Heart right ventricle (tissue), 16 donors: ENCODE measurements around the gene CFDP1. TPM values are rescaled to one million over a fixed set of nuclear protein-coding genes. Genes with fewer than 3 reads are reported as not detected.

Experiments used
- ATAC-seq, 8 donors: fragments of 200-7000 bp; cut with Tn5 transposase; one replicate each; pipeline ENCODE4 v1.9.1; 2020; ENCODE audit warnings: mild to moderate bottlenecking in 8 of 8, moderate library complexity in 8 of 8, moderate number of reproducible peaks in 1 of 8
- DNase-seq, 2 donors: peaks; one replicate each; pipeline ENCODE4 v3.0.0-alpha.2; 2020
- H3K27ac ChIP-seq, 10 donors: fragments of 200-600 bp; sonication (generic) in 2 of 10; one replicate each; pipeline versions ENCODE4 v1.5.0 to v1.8.0; 2020 to 2022; ENCODE audit warnings: mild to moderate bottlenecking in 3 of 10
- H3K27me3 ChIP-seq, 7 donors: fragments of 200-600 bp; one replicate each; pipeline ENCODE4 v1.8.0; 2021 to 2022; ENCODE audit warnings: mild to moderate bottlenecking in 2 of 7
- H3K36me3 ChIP-seq, 9 donors: fragments of 200-600 bp; sonication (generic) in 1 of 9; one replicate each; pipeline versions ENCODE4 v1.5.0 to v1.8.0; 2020 to 2022; ENCODE audit warnings: mild to moderate bottlenecking in 2 of 9
- H3K4me1 ChIP-seq, 9 donors: fragments of 200-600 bp; sonication (generic) in 1 of 9; one replicate each; pipeline versions ENCODE4 v1.5.0 to v1.8.0; 2020 to 2022; ENCODE audit warnings: mild to moderate bottlenecking in 4 of 9
- H3K4me3 ChIP-seq, 10 donors: fragments of 200-600 bp; sonication (generic) in 2 of 10; one replicate each; pipeline versions ENCODE4 v1.5.0 to v1.8.0; 2020 to 2022; ENCODE audit warnings: mild to moderate bottlenecking in 7 of 10, moderate library complexity in 2 of 10
- H3K9me3 ChIP-seq, 11 donors: fragments of 200-600 bp in 10 of 11; sonication (generic) in 2 of 11; one replicate each; pipeline versions ENCODE4 v1.5.0 to v1.8.0; 2013 to 2022; ENCODE audit warnings: mild to moderate bottlenecking in 2 of 11, control low read depth in 1 of 11, moderate library complexity in 1 of 11
- WGBS, 2 donors: extraction: QIAGEN DNeasy Blood & Tissue Kit; methylation state at CpG; one replicate each; pipeline ENCODE4 v1.1.7; 2013; ENCODE audit warnings: inconsistent platforms in 1 of 2; 5-methylcytosine and 5-hydroxymethylcytosine counted together
- intact Hi-C, 10 donors: fragments of 100-400 bp; cut with DNase I; formaldehyde crosslinking; loops; one replicate each; pipeline versions ENCODE4 v1.11.1 to v1.14.2; 2022
- polyA plus RNA-seq, 2 donors: library from polyadenylated mRNA; stranded (reverse); fragments of 200-250 nt; gene quantifications; one replicate each; pipeline ENCODE4 v1.2.3, GENCODE V29; 2013
- total RNA-seq, 10 donors: library from RNA; stranded (reverse); fragmentation: NEBNext Ultra II Directional in 3 of 10; extraction: Animal tissue kit (Norgen Biotek cat#: 25700) in 3 of 10; gene quantifications; one replicate each; pipeline versions ENCODE4 v1.2.1 to v1.2.4, GENCODE V29; 2021 to 2023
- TF ChIP-seq, protein P1 (sequence below), 9 donors: fragments of 200-600 bp; sonication (generic) in 2 of 9; IDR thresholded peaks; one replicate each; pipeline versions ENCODE4 v1.5.0 to v1.8.0; 2021 to 2022; ENCODE audit warnings: antibody characterized with exemption in 9 of 9, mild to moderate bottlenecking in 5 of 9, moderate library complexity in 1 of 9
- donor health status: Arrhythmogenic right ventricular cardiomyopathy.
- donor health status: ischemic (EF 13 %, LVEDD 7.1; RV severe dilation, severe dysfunction).
- donor health status: healthy with polysubstance abuse.
- donor health status: DM: no; HTN: yes; CAD: no.
- donor health status: DM: no; HTN: no; CAD: no.
- donor health status: ischemic (EF 25% LVEDD 6.9; RV normal size, moderate dysfunction).
- donor health status: ischemic (EF 25% LVEDD 5.7; RV mildly dilated, moderate dysfunction).
- donor health status: healthy.
- donor health status: DM: yes; HTN: yes; CAD: no.
- donor health status: Ischemic cardiomyopathy.
- donor health status: ischemic (EF 35%, LVEDD 5.7; RV mildly dilated, moderate dysfunction).
- donor health status: nonischemic (EF 11% LVEDD 7.7; RV severe dilation, severe dysfunction).
- donor health status: DM: yes; HTN: yes; CAD: no.
- donor health status: PGD.
- donor health status: ischemic (EF 29% LVEDD 5.4; RV normal size, mild dysfunction).
- donor health status: nonischemic (EF 23%, LVEDD 6.1; RV moderate dilation, normal function).

CFDP1 gene
- total and polyA plus RNA-seq, 12 donors: 19.0 to 63.6 (median 25.0) TPM

DNA sequence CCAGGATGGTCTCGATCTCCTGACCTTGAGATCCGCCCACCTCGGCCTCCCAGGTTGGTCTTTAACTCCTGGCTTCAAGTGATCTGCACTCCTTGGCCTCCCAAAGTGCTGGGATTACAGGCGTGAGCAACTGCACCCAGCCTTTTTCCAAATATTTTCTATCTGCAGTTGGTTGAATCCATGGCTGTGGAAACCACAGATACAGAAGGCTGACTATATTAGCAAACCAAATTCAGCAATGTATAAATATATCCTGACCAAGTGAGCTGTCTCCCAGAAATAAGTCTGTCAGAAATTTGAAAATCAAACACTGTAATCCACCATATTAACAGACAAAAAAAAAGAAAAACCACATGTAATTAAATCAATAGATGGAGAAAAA lies 9.6 kb downstream of the CFDP1 start:
- 79 to 80% methylated on average over 4 of the region's 4 CpGs for WGBS, 2 donors
- TF ChIP-seq, protein P1, sequence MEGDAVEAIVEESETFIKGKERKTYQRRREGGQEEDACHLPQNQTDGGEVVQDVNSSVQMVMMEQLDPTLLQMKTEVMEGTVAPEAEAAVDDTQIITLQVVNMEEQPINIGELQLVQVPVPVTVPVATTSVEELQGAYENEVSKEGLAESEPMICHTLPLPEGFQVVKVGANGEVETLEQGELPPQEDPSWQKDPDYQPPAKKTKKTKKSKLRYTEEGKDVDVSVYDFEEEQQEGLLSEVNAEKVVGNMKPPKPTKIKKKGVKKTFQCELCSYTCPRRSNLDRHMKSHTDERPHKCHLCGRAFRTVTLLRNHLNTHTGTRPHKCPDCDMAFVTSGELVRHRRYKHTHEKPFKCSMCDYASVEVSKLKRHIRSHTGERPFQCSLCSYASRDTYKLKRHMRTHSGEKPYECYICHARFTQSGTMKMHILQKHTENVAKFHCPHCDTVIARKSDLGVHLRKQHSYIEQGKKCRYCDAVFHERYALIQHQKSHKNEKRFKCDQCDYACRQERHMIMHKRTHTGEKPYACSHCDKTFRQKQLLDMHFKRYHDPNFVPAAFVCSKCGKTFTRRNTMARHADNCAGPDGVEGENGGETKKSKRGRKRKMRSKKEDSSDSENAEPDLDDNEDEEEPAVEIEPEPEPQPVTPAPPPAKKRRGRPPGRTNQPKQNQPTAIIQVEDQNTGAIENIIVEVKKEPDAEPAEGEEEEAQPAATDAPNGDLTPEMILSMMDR (IDR thresholded peaks at IDR 0.05): no peak
- ATAC-seq (peak in 2 of 8 donors; percentile 19 to 23), DNase-seq (no peak)
- H3K27me3 ChIP-seq: no peaks in the 10 kb centered on the region
- H3K4me3 ChIP-seq: no peak overlapping the region
- intact Hi-C loops: no loop called here
- peaks cover 0 to 9% (median 0%) of the 10 kb centered on the region in 9 donors for H3K36me3 ChIP-seq
- H3K27ac ChIP-seq: peak overlapping the region in 5 of 10 donors; percentile 18 to 50 (median 21)
- no peaks in the 10 kb centered on the region for H3K9me3 ChIP-seq
- H3K4me1 ChIP-seq: peaks cover 2 to 43% (median 30%) of the 10 kb centered on the region in 9 donors

- no peaks in the 10 kb centered on the region for H3K36me3 ChIP-seq
- DNase-seq (no peak), ATAC-seq (no peak)
- no peaks in the 10 kb centered on the region for H3K27me3 ChIP-seq
- no peak overlapping the region for H3K4me3 ChIP-seq
- WGBS, 2 donors: 83 to 88% methylated on average over 1 of the region's 1 CpG
- peaks cover 2 to 43% (median 30%) of the 10 kb centered on the region in 9 donors for H3K4me1 ChIP-seq
- no peaks in the 10 kb centered on the region for H3K9me3 ChIP-seq
- TF ChIP-seq, protein P1 (IDR thresholded peaks at IDR 0.05): no peak
- peak overlapping the region in 5 of 10 donors; percentile 49 to 71 (median 64) for H3K27ac ChIP-seq
- intact Hi-C loops: no loop called here
Measured at GRCh38 chr16:75421820-75422126, 11.5 kb downstream of the CFDP1 start.

GRCh38 chr16:75420987-75421819 lies 12.1 kb downstream of the CFDP1 start:
- 31 to 33% methylated on average over 8 of the region's 8 CpGs for WGBS, 2 donors
- DNase-seq: peak; percentile 82 to 85
- Histone ChIP-seq H3K4me3 (peak overlapping the region in 2 of 10 donors; percentile 2 to 14), H3K36me3 (no peaks in the 10 kb centered on the region), H3K9me3 (no peaks in the 10 kb centered on the region), H3K27ac (peak overlapping the region in 8 of 10 donors; percentile 14 to 71 (median 52)), H3K4me1 (peaks cover 2 to 43% (median 26%) of the 10 kb centered on the region in 9 donors), H3K27me3 (no peaks in the 10 kb centered on the region)
- peak; percentile 78 to 96 (median 93) for ATAC-seq
- intact Hi-C loops: no loop called here
- TF ChIP-seq, protein P1 (IDR thresholded peaks at IDR 0.05): peak in 2 of 9 donors; percentile 7 to 11

DNA sequence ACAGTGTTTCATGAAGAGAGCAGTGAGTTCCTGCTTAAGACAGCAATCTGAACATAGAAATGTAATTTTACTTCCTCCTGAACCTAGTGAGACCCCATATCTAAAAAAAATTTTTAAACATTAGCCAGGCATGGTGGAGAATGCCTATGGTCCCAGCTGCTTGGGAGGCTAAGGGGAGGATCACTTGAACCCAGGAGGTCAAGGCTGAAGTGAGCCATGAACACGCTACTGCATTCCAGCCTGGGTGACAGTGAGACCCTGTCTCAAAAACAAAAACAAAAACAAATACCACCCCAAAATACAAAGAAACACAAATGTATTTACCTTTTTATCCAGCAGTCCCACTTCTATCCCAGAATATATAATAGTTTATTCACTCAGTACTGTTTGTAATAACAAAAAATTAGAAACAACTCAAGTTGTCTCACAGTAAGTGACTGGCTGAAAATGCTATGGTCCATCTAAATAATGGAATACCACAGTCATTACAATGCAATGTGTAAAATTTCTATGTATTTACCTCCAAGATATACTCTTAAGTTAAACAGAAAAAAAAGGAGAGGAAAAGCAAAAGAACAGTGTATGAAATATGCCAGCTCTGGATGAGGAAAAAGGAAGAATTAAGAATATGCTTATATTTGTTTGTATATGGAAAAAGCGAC lies 16.3 kb downstream of the CFDP1 start:
- peaks cover 2 to 43% (median 23%) of the 10 kb centered on the region in 9 donors for H3K4me1 ChIP-seq
- no peaks in the 10 kb centered on the region for H3K27me3 ChIP-seq
- intact Hi-C loops: no loop called here
- no peak overlapping the region for H3K4me3 ChIP-seq
- H3K36me3 ChIP-seq: peaks cover 0 to 24% (median 3%) of the 10 kb centered on the region in 9 donors
- H3K9me3 ChIP-seq: no peaks in the 10 kb centered on the region
- ATAC-seq: no peak
- TF ChIP-seq, protein P1 (IDR thresholded peaks at IDR 0.05): no peak
- no peak for DNase-seq
- H3K27ac ChIP-seq: no peak overlapping the region
- 45 to 94% methylated on average over 2 of the region's 2 CpGs for WGBS, 2 donors
